Suprapubic skin (tissue), 4 donors: ENCODE results near the gene OSCP1.

ENCODE experiments used
- CTCF ChIP-seq, 2 donors: fragments of 200-600 bp in 1 of 2; fragments of 450-650 bp in 1 of 2; sonication (generic) in 1 of 2; IDR thresholded peaks; one replicate each; pipeline ENCODE4 v1.5.1; 2016 to 2019; ENCODE audit warnings: antibody characterized with exemption in 2 of 2, mild to moderate bottlenecking in 1 of 2, moderate library complexity in 1 of 2
- POLR2A ChIP-seq, 2 donors: fragments of 450-650 bp; IDR thresholded peaks; one replicate each; pipeline ENCODE4 v1.6.1; 2017; ENCODE audit warnings: antibody characterized with exemption in 2 of 2, mild to moderate bottlenecking in 2 of 2, moderate library complexity in 2 of 2
- POLR2AphosphoS5 ChIP-seq, 3 donors: sonication (generic); formaldehyde crosslinking; IDR thresholded peaks; one replicate each; pipeline ENCODE4 v1.6.1; 2017; ENCODE audit warnings: antibody characterized with exemption in 3 of 3

GRCh38 chr1:36466370-36467026 is 16.2 kb upstream of the OSCP1 start:
- no peak for TF ChIP-seq CTCF (IDR thresholded peaks at IDR 0.05)
- no peak for TF ChIP-seq POLR2AphosphoS5 (IDR thresholded peaks at IDR 0.05)
- no peak for TF ChIP-seq POLR2A (IDR thresholded peaks at IDR 0.05)
